Body of pancreas (tissue), 4 donors: ENCODE results near the gene PIP4P1. TPM values are rescaled to one million over a fixed set of nuclear protein-coding genes. Genes with fewer than 3 reads are reported as not detected.
"Not testable (repeated sequence)": the region's sequence is repeated elsewhere in the genome, so short reads cannot be mapped to it uniquely, and the experiment has no call there.

ENCODE experiments used
- ATAC-seq: fragments of 150-250 bp; one replicate; pipeline ENCODE4 v1.9.1; 2016
- DNase-seq, 4 donors: peaks; one replicate each; pipeline ENCODE4 v3.0.0-alpha.2; 2019
- H3K27ac ChIP-seq, 4 donors: fragments of 200-600 bp; sonication (generic); 1 replicate in 3 of 4; 2 replicates in 1 of 4; pipeline versions ENCODE4 v1.5.1 to v1.6.1; 2016 to 2019; ENCODE audit warnings: mild to moderate bottlenecking in 1 of 4, mixed read lengths in 1 of 4, moderate library complexity in 1 of 4
- H3K27me3 ChIP-seq, 2 donors: fragments of 200-600 bp; sonication (generic); one replicate each; pipeline ENCODE4 v1.6.0; 2016; ENCODE audit warnings: mild to moderate bottlenecking in 1 of 2
- H3K36me3 ChIP-seq, 2 donors: fragments of 200-600 bp; sonication (generic); replicated peaks in 1 of 2; 2 replicates each; pipeline ENCODE4 v1.5.1; 2016; ENCODE audit warnings: low read depth in 2 of 2; ENCODE audit not compliant: insufficient read depth in 1 of 2
- H3K4me1 ChIP-seq: fragments of 200-600 bp; sonication (generic); one replicate; pipeline ENCODE4 v1.6.0; 2016
- H3K4me3 ChIP-seq, 2 donors: fragments of 200-600 bp; sonication (generic); 1 replicate in 1 of 2; 2 replicates in 1 of 2; pipeline ENCODE4 v1.5.1; 2016 to 2019
- H3K9me3 ChIP-seq, 3 donors: fragments of 200-600 bp; sonication (generic); 1 replicate in 2 of 3; 2 replicates in 1 of 3; pipeline ENCODE4 v1.5.1; 2016
- CTCF ChIP-seq, 7 experiments: fragments of 450-650 bp in 4 of 7; fragments of 200-600 bp in 3 of 7; sonication (generic) in 3 of 7; IDR thresholded peaks; one replicate each; pipeline ENCODE4 v1.5.1; 2016 to 2019; ENCODE audit warnings: antibody characterized with exemption in 7 of 7
- POLR2A ChIP-seq, 3 donors: fragments of 450-650 bp; IDR thresholded peaks; one replicate each; pipeline ENCODE4 v1.6.1; 2016; ENCODE audit warnings: antibody characterized with exemption in 3 of 3, mild to moderate bottlenecking in 2 of 3
- WGBS, 2 donors: methylation state at CpG; one replicate each; pipeline ENCODE4 v1.1.5; 2017; 5-methylcytosine and 5-hydroxymethylcytosine counted together
- intact Hi-C: fragments of 100-400 bp; cut with DNase I; formaldehyde crosslinking; loops from one replicate; pipeline ENCODE4 v1.15.1; 2023
- total RNA-seq, 2 donors: library from RNA; depleted of rRNA; stranded (reverse); fragments of >200 nt; gene quantifications; one replicate each; pipeline ENCODE4 v1.1.0, GENCODE V29; 2016

Gene PIP4P1
- total RNA-seq, 2 donors from 2014 or later = 12.2 to 12.5 TPM

- H3K27me3 ChIP-seq = no peaks in the 10 kb centered on the region
- ATAC-seq = no peak
- H3K4me1 ChIP-seq = peaks cover 55% of the 10 kb centered on the region
- intact Hi-C loops = no loop called here
- no peak overlapping the region for H3K27ac ChIP-seq
- H3K4me3 ChIP-seq = no peak overlapping the region
- DNase-seq = no peak
- WGBS, 2 donors = 57 to 59% methylated on average over 7 to 8 of the region's 8 CpGs
- TF ChIP-seq CTCF (IDR thresholded peaks at IDR 0.05) = no peak
- H3K9me3 ChIP-seq = no peaks in the 10 kb centered on the region
- peaks cover 3 to 17% of the 10 kb centered on the region in 2 donors for H3K36me3 ChIP-seq
These were observed 3.0 kb downstream of the PIP4P1 start for GRCh38 chr14:20458031-20458789.

DNA sequence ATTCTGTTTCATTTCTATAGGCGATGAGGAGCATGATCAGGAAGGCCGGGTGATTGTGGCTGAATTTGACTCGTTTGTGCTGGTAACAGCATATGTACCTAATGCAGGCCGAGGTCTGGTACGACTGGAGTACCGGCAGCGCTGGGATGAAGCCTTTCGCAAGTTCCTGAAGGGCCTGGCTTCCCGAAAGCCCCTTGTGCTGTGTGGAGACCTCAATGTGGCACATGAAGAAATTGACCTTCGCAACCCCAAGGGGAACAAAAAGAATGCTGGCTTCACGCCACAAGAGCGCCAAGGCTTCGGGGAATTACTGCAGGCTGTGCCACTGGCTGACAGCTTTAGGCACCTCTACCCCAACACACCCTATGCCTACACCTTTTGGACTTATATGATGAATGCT, 4.3 kb downstream of the PIP4P1 start:
- Histone ChIP-seq H3K27ac (peak overlapping the region in 1 of 4 donors; percentile 95), H3K27me3 (no peaks in the 10 kb centered on the region), H3K4me1 (peaks cover 48% of the 10 kb centered on the region), H3K9me3 (no peaks in the 10 kb centered on the region), H3K4me3 (no peak overlapping the region), H3K36me3 (peaks cover 3 to 21% of the 10 kb centered on the region in 2 donors)
- DNase-seq = peak in 2 of 4 donors; percentile 16 to 18
- WGBS, 2 donors = 61 to 83% methylated on average over 13 of the region's 13 CpGs
- TF ChIP-seq CTCF (IDR thresholded peaks at IDR 0.05) (no peak), POLR2A (IDR thresholded peaks at IDR 0.05) (no peak)
- intact Hi-C loops = no loop called here
- no peak for ATAC-seq

GRCh38 chr14:20455355-20456300, 5.6 kb downstream of the PIP4P1 start:
- Histone ChIP-seq H3K9me3 (no peaks in the 10 kb centered on the region), H3K27ac (peak overlapping the region; percentile 90 to 97 (median 96)), H3K27me3 (no peaks in the 10 kb centered on the region), H3K36me3 (peaks cover 3 to 26% of the 10 kb centered on the region in 2 donors), H3K4me1 (peaks cover 47% of the 10 kb centered on the region), H3K4me3 (peak overlapping the region; percentile 82 to 95)
- ATAC-seq (peak; percentile 54), DNase-seq (no peak)
- WGBS, 2 donors = 1% methylated on average over 39 of the region's 39 CpGs
- intact Hi-C loops = no loop called here
- TF ChIP-seq POLR2A (IDR thresholded peaks at IDR 0.05) = no peak
- no peak for TF ChIP-seq CTCF (IDR thresholded peaks at IDR 0.05)

DNA sequence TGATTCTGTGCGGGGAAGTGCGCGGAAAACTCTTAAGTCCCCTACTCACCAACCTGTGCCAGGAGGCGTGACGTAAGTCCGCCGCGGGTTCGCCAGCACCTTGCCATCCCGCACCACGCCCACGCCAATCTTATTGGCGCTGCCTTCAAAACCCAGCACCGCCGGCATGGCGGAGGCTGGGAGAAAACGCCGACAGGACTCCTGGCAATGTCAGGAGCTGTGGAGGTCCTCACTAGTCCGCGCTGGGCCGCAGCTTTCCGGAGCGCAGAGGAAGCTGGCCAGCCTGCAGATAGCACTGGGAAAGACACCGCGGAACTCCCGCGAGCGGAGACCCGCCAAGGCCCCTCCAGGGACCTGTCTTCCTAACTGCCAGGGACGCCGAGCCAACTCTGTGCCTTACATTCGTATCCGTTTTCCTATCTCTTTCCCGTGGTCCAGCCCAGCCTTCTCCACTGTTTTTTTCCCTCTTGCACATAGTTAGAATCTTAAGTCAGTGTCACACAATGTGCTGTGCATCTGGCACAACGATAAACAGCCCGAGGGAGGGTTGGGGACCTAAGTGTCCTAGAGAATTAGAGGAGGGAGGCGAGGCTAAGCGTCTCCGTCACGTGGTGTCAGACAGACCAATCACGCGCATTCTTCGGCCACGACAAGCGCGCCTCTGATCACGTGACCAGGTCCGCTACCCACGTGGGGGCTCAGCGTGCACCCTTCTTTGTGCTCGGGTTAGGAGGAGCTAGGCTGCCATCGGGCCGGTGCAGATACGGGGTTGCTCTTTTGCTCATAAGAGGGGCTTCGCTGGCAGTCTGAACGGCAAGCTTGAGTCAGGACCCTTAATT, 6.5 kb downstream of the PIP4P1 start, which contains the start of the genes APEX1 and OSGEP:
Gene APEX1, plus strand, starts transcription at position 711 of the 839 bp plus-strand sequence. CDS start 420 bp downstream, outside the sequence.
Gene OSGEP, minus strand, starts transcription at position 297 of the 839 bp plus-strand sequence. Its CDS starts 129 bp downstream, at position 168.
- 0% methylated on average over 43 to 56 of the region's 56 CpGs for WGBS, 2 donors
- H3K4me3 ChIP-seq = peak within 1 kb of the TSS; percentile 82 to 95
- intact Hi-C loops = no loop called here

GRCh38 chr14:20452831-20453230, 8.4 kb downstream of the PIP4P1 start:
- H3K9me3 ChIP-seq, H3K27ac ChIP-seq, DNase-seq, H3K4me3 ChIP-seq, H3K27me3 ChIP-seq, ATAC-seq, intact Hi-C loops: not testable (repeated sequence)
- peaks cover 19 to 26% of the 10 kb centered on the region in 2 donors for H3K36me3 ChIP-seq
- 92 to 93% methylated on average over 8 of the region's 8 CpGs for WGBS, 2 donors
- peaks cover 28% of the 10 kb centered on the region for H3K4me1 ChIP-seq

More for the DNA sequence above, 6.5 kb downstream of the PIP4P1 start, which contains the start of the genes APEX1 and OSGEP:
- Histone ChIP-seq H3K4me1 (peaks cover 38% of the 10 kb centered on the region), H3K9me3 (no peaks in the 10 kb centered on the region), H3K27ac (peak within 1 kb of the TSS; percentile 90 to 97 (median 96)), H3K27me3 (no peaks in the 10 kb centered on the region), H3K36me3 (peaks cover 3 to 32% of the 10 kb centered on the region in 2 donors)
- ATAC-seq = peak; percentile 94
- peak; percentile 98 to 99 (median 99) for DNase-seq
- TF ChIP-seq CTCF (IDR thresholded peaks at IDR 0.05) (peak in 4 of 7 experiments; percentile 5 to 23 (median 15)), POLR2A (IDR thresholded peaks at IDR 0.05) (peak; percentile 57 to 93 (median 93))
